ENCODE measurements around the gene TACSTD2.

GRCh38 chr1:58583496-58583895 lies 6.4 kb upstream of the TACSTD2 start:
- TF ChIP-seq CTCF (conservative IDR thresholded peaks at IDR 0.05; ENCODE audit: low read length) (no peak), EZH2phosphoT487 (IDR thresholded peaks at IDR 0.05; ENCODE audit: borderline replicate concordance, low read depth, low read length) (no peak)
